GM12874 (cell line): ENCODE measurements around the gene KCNIP4.

ENCODE experiments used
- TF ChIP-seq, protein P1 (sequence below): IDR thresholded peaks from 2 replicates; pipeline ENCODE4 v1.5.1; 2011; ENCODE audit warnings: low read depth, mild to moderate bottlenecking, control low read depth, low read length, moderate library complexity; ENCODE audit not compliant: insufficient read depth

KCNIP4 gene

DNA sequence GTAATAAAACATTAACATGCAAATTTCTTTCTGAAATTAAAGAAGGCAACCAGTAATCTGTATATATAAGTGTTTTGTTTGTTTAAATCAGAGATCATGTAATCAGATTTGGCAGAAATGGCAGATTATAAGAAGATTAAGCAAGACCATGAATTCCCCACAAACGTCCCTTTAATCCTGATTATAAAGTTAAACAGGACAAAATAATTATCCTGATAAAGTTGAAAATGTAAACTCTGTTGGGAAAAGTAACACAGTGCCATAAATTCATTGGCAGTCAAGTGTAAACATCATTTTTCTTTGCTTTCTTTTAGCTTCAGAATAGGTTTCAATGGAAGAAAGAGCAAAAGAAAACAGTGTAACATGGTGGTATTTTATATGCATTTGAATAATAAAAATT is 256.3 kb downstream of the KCNIP4 start:
- TF ChIP-seq, protein P1, sequence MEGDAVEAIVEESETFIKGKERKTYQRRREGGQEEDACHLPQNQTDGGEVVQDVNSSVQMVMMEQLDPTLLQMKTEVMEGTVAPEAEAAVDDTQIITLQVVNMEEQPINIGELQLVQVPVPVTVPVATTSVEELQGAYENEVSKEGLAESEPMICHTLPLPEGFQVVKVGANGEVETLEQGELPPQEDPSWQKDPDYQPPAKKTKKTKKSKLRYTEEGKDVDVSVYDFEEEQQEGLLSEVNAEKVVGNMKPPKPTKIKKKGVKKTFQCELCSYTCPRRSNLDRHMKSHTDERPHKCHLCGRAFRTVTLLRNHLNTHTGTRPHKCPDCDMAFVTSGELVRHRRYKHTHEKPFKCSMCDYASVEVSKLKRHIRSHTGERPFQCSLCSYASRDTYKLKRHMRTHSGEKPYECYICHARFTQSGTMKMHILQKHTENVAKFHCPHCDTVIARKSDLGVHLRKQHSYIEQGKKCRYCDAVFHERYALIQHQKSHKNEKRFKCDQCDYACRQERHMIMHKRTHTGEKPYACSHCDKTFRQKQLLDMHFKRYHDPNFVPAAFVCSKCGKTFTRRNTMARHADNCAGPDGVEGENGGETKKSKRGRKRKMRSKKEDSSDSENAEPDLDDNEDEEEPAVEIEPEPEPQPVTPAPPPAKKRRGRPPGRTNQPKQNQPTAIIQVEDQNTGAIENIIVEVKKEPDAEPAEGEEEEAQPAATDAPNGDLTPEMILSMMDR: no peak

GRCh38 chr4:21688596-21689265 is 259.8 kb downstream of the KCNIP4 start:
- TF ChIP-seq, protein P1: no peak

GRCh38 chr4:21685911-21686310 is 262.7 kb downstream of the KCNIP4 start:
- TF ChIP-seq, protein P1: no peak

- TF ChIP-seq, protein P1: no peak
These were observed 268.2 kb downstream of the KCNIP4 start for GRCh38 chr4:21680326-21680898.

DNA sequence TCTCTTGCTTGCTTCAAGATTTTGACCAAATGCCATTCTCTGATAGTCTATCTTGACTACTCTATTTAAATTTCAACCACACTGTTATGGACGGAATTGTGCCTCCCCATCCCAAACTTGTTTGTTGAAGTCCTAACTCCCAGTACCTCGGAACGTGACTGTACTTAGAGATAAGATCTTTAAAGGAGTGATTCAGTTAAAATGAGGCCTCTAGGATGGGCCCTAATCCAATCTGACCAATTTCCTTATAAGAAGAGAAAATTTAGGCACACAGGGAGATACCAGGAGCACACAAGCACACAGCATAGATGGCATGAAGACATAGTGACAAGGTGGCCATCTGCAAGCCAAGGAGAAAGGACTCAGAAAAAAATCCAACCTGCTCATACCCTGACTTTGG is 269.9 kb downstream of the KCNIP4 start:
- TF ChIP-seq, protein P1: no peak

GRCh38 chr4:21677173-21677572 is 271.4 kb downstream of the KCNIP4 start:
- TF ChIP-seq, protein P1: no peak

- TF ChIP-seq, protein P1: no peak
These were observed 284.2 kb downstream of the KCNIP4 start for GRCh38 chr4:21664355-21664754.
